CD4-positive, alpha-beta T cell treated with Interleukin-15 for 1 hour (primary cell): ENCODE results near the gene MED10.

ENCODE experiments used
- DNase-seq: peaks from one replicate; pipeline ENCODE4 v3.0.0-alpha.2; 2020

MED10 gene

GRCh38 chr5:6377905-6378765 lies at the start of gene MED10:
TSS of gene MED10 (minus strand) at chr5:6378547. CDS start at chr5:6378483, 64 bp downstream.
- peak; percentile 94 for DNase-seq

GRCh38 chr5:6427694-6428093 lies 49.3 kb upstream of the MED10 start:
- no peak for DNase-seq

GRCh38 chr5:6424700-6425099 lies 46.4 kb upstream of the MED10 start:
- DNase-seq: no peak

GRCh38 chr5:6424110-6424659 lies 45.8 kb upstream of the MED10 start:
- no peak for DNase-seq

GRCh38 chr5:6423327-6424109 lies 45.2 kb upstream of the MED10 start:
- DNase-seq: no peak

GRCh38 chr5:6419340-6419852 lies 41.0 kb upstream of the MED10 start:
- no peak for DNase-seq

GRCh38 chr5:6418679-6419276 lies 40.4 kb upstream of the MED10 start:
- no peak for DNase-seq

- no peak for DNase-seq
Measured at GRCh38 chr5:6417657-6418056, 39.3 kb upstream of the MED10 start.

GRCh38 chr5:6412811-6413210 lies 34.5 kb upstream of the MED10 start:
- DNase-seq: no peak

GRCh38 chr5:6411141-6411540 lies 32.8 kb upstream of the MED10 start:
- no peak for DNase-seq

GRCh38 chr5:6410421-6410820 lies 32.1 kb upstream of the MED10 start:
- DNase-seq: no peak

GRCh38 chr5:6408627-6409446 lies 30.5 kb upstream of the MED10 start:
- no peak for DNase-seq

- no peak for DNase-seq
Measured at GRCh38 chr5:6408260-6408596, 29.9 kb upstream of the MED10 start.

GRCh38 chr5:6407558-6408259 lies 29.4 kb upstream of the MED10 start:
- DNase-seq: no peak

- DNase-seq: no peak
Measured at GRCh38 chr5:6405591-6405990, 27.2 kb upstream of the MED10 start.

GRCh38 chr5:6404129-6404528 lies 25.8 kb upstream of the MED10 start:
- no peak for DNase-seq

- DNase-seq: no peak
Measured at GRCh38 chr5:6403416-6403815, 25.1 kb upstream of the MED10 start.

- DNase-seq: no peak
Measured at GRCh38 chr5:6402939-6403338, 24.6 kb upstream of the MED10 start.

GRCh38 chr5:6401410-6401809 lies 23.1 kb upstream of the MED10 start:
- DNase-seq: no peak

GRCh38 chr5:6399980-6400910 lies 21.9 kb upstream of the MED10 start:
- no peak for DNase-seq
